GM19467 (cell line): ENCODE measurements around the gene RPL35.

Experiments used
- ATAC-seq: cut with Tn5 transposase; IDR thresholded peaks from one replicate; pipeline ENCODE4 v1.9.1; 2021; ENCODE audit warnings: mild to moderate bottlenecking, moderate library complexity; ENCODE audit not compliant: unreplicated experiment

Gene RPL35

DNA sequence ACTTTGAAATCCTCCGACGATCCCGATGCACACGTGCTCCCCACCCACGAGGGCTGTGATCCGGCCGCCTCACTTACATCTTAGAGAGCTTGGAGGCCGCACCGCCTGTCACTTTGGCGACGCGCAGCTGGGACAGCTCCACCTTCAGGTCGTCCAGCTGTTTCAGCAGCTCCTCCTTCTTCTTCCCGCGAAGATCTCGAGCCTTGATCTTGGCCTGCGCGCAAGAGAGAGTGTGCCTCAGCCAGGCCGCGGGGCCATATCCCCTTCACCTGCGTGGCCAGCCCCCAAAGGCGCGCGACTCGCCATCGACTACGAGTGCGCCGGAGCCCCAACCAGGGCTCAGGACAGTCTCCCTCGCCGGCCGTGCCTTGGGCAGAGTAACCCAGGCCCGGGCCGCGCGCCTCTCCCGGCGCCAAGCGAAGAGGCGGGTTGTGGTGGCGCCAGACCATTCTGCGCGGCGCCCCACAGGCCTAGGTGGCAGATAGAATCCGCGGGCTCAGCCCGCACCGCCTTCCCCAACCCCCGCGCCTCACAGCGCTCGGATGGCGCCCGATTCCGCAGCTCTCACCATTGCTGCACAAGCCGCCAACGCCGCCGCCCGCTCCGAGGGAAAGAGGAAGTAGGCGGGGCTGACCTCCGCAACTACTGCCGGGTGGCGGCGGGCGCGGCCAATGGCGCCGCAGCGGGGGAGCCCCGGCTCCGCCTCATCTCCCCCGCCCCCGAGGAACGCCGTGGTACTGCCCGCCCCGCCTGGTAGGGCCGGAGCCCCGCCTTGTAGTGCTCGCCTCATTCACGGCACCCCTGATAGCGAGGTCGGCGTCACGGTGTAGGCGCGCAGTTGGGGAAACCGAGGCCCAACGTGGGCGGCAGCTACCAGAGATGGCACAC lies at the start of gene RPL35, which contains the start of gene ARPC5L:
RPL35 (minus strand) TSS at position 616 of the 888 bp plus-strand sequence; CDS start at position 571, 45 bp downstream.
ARPC5L (plus strand) TSS at position 789 of the 888 bp plus-strand sequence. CDS start 7,161 bp downstream, outside the sequence.
- peak; percentile 89 for ATAC-seq

DNA sequence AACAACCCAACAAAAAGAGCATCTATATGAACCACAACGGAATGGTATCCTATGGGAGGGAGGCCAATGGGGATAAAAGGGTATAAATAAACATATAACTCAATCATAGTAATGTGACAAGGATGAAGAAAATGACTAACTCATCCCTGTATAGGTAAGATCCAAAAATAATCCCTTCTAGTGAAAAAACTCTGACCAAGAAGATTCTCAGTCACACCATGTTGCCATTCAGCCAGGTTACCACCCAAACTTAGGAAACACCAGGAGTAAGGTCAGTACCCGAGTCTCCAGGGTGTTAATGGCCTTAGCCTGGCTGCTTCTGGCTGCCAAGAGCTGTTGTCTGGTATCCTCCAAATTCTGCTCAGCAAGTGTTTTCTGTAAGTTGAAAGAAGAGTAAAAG lies 46.3 kb upstream of the RPL35 start:
- no peak for ATAC-seq

- no peak for ATAC-seq
Measured at GRCh38 chr9:124906966-124907365, 45.2 kb upstream of the RPL35 start.

DNA sequence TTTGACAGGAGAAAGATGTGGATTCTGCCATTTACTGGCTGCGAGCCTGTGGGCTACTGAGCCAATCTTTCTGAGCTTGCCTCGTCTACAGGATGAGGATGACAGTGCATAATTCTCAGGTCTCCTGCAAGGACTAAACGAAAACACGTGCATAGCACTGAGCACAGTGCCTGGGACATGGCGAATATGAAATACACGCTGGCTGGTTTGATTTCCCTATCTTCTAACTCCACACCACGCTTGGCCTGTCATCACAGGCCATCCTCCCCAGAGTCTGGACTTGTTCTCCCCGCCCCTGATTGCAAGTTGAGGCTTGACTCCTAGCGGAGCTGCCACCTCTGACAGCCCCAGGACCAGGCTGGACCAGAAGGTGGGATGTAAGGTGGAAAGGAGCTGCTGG lies 38.1 kb upstream of the RPL35 start:
- ATAC-seq, result no peak

DNA sequence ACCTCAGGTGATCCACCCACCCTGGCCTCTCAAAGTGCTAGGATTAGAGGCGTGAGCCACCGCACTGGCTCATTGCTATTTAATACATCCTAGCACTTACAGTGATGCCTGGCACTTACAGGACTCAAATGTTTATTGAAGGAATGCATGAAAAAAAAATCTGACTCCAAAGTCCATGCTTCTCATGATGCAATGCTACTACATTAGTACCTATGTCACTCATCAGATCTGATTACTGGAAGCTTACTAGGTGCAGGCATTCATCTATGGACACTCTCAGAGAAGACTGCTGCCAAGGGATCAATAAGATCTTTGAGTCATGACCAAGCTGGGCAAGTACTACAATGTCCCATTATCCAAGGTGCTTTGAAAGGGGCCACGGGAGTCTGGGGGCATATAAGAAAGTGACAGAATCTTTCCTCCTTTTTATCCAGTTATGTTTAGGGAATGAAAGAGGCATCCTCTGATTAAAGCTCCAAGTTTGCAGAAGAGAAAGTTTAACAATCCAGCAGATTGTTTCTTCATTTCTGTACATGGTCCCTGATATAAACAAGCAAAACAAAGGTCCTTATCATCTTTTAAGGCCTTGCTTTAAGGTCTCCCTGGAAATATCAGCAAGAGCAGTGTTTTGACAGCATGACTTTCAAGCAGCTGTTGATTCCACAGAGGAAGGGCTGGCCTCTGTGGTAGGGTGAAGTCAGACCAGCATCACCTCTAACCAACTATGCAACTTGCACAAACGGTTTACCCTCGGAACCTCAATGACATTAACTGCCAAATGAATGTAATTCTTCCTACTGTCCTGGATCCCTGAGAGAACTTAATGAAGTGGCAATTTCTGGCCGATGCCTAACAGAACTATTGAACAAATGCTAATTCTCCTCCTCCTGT lies 36.1 kb upstream of the RPL35 start:
- no peak for ATAC-seq

DNA sequence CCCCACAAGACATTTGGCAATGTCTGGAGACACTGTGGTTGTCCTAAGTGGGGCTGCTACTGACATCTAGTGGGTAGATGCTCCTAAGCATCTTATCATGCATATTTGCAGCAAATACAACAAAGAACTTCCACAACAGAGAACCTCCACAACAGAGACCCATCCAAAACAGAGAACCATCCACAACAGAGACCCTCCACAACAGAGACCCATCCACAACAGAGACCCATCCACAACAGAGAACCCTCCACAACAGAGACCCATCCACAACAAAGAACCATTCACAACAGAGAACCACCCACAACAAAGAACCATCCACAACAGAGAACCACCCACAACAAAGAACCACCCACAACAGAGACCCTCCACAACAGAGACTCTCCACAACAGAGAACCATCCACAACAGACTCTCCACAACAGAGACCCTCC lies 33.0 kb upstream of the RPL35 start:
- no peak for ATAC-seq

GRCh38 chr9:124894035-124894740 lies 32.4 kb upstream of the RPL35 start:
- no peak for ATAC-seq

DNA sequence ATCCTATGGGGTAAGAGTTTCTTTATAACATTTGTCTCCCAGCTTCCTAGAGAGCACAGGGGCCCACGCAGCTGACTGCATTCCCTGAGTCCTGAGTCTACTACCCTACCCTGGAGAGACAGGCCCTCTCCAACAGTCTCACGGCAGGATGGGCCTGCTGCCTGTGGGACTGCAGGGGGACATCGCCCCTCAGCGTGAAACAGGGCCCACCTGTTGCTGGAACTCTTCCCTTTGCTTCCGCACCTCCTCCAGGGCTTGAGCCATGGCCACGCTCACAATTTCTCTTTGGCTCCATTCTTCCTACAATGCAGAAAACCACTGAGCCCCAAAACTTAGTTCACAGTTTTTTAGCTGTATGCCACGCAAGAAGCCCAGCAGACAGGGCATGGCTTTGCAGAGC lies 28.4 kb upstream of the RPL35 start:
- no peak for ATAC-seq

DNA sequence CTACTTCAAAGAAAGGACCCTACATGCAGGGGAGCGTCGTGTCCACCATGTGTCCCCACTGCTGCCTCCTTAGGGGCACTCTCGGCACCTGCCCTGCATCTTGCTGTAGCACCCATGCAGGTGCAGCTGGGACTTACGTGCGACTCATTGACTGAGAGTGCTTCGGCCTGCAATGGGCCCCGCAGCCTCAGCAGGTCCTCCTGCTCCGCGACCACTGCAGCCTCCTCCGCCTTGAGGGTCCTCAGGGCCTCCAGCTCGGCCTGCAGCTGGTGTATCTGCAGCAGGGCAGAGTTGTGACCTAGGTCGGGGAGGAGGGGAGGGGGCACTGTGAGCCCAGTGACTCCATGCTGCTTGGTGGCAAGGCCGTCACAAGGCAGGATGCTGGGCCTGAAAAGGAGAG lies 27.2 kb upstream of the RPL35 start:
- ATAC-seq, result no peak

- no peak for ATAC-seq
Measured at GRCh38 chr9:124887832-124888231, 26.1 kb upstream of the RPL35 start.

- no peak for ATAC-seq
Measured at GRCh38 chr9:124886866-124887492, 25.2 kb upstream of the RPL35 start.

- no peak for ATAC-seq
Measured at GRCh38 chr9:124886461-124886860, 24.7 kb upstream of the RPL35 start.

- no peak for ATAC-seq
Measured at GRCh38 chr9:124885551-124885950, 23.8 kb upstream of the RPL35 start.

GRCh38 chr9:124884376-124884775 lies 22.6 kb upstream of the RPL35 start:
- ATAC-seq, result no peak

DNA sequence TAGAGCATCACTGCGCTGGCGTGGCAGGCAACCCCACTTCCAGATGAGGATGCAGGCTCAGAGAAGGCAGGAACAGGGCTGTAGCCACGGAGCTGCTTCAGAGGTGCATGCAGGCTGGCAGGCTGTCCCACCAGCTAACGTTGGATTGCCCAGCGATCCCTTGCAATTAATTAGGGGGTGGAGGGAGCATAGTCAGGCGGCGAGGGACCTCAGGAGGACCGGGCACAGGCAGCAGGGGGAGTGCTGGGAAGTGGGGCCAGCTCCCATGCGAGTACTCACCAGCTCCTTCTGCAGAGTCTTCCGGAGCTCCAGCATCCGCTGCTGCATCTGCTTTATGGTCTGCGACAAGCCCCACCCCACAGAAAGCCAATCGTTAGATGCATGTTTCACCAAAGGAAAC lies 20.5 kb upstream of the RPL35 start:
- ATAC-seq, result no peak

- ATAC-seq, result no peak
Measured at GRCh38 chr9:124881138-124881743, 19.5 kb upstream of the RPL35 start.

GRCh38 chr9:124880501-124880900 lies 18.7 kb upstream of the RPL35 start:
- ATAC-seq, result no peak

- no peak for ATAC-seq
Measured at GRCh38 chr9:124879226-124879625, 17.5 kb upstream of the RPL35 start.

DNA sequence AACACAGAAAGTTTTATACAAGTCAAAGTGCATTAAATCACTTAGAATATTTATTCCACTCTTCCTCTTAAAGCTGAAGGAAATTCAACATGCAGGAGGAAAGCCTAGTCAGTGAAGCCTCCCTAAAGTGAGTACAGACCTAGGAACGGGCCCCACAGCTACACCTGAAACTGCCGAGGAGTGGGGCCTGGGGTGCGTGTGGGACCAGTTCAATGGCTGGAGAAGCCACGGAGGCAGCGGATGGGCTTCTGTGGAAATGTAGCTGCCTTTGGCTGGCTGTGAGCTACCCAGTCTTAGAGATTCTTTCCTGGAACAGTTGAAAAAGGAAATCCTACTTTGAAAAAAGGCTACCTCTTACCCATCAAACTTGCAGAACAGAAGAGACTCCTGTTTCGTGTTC lies 16.8 kb upstream of the RPL35 start:
- ATAC-seq, result no peak

GRCh38 chr9:124878021-124878420 lies 16.3 kb upstream of the RPL35 start:
- ATAC-seq, result no peak
